ENCODE measurements around the gene ERICH2. TPM values are rescaled to one million over a fixed set of nuclear protein-coding genes. Genes with fewer than 3 reads are reported as not detected.

ERICH2 gene
- total RNA-seq, 4 donors from 2014 or later, result not detected

DNA sequence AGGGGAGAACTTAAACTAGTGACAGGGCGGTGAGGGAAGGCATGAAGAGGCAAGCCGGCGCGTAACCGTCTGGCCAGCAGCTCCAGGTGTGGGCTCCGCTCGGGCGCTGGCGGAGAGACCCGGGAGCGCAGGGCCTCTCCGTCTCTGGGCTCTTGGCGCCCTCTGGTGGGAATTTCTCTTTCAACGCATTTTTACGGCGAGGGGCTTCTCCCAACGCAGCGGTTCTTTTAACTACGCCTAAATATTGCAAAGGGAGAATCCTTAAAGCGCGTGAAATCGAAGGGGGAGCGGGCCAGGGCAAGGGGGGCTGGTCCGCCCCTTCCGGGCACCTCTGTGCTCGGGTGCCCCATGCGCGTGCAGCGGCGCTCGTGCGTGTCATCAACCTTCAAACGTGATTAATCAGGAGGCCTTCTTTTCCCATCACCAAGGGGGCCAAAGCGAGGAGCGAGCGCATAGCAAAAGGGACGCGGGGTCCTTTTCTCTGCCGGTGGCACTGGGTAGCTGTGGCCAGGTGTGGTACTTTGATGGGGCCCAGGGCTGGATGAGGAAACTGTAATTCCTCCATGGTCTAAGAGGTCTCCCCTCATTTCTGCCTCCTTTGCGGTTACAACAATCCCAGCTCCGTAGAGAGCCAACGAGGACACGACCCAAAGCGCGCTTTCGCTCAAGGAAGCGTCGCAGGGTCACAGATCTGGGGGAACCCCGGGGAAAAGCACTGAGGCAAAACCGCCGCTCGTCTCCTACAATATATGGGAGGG lies 45.7 kb downstream of the ERICH2 start:
- H3K27me3 ChIP-seq, result peaks cover 27 to 97% (median 58%) of the 10 kb centered on the region in 4 donors
- peak overlapping the region; percentile 14 to 72 (median 42) for H3K4me3 ChIP-seq
- no peaks in the 10 kb centered on the region for H3K36me3 ChIP-seq
- intact Hi-C loops (cut with DNase I), result loop anchor here (10.0 kb wide), 1 partner anchor 581 kb away; no protein-coding TSS in a partner anchor
- 1 to 2% methylated on average over 35 to 44 of the region's 52 CpGs for WGBS, 2 donors
- no peaks in the 10 kb centered on the region for H3K9me3 ChIP-seq
- DNase-seq, result no peak
- TF ChIP-seq, protein P1, sequence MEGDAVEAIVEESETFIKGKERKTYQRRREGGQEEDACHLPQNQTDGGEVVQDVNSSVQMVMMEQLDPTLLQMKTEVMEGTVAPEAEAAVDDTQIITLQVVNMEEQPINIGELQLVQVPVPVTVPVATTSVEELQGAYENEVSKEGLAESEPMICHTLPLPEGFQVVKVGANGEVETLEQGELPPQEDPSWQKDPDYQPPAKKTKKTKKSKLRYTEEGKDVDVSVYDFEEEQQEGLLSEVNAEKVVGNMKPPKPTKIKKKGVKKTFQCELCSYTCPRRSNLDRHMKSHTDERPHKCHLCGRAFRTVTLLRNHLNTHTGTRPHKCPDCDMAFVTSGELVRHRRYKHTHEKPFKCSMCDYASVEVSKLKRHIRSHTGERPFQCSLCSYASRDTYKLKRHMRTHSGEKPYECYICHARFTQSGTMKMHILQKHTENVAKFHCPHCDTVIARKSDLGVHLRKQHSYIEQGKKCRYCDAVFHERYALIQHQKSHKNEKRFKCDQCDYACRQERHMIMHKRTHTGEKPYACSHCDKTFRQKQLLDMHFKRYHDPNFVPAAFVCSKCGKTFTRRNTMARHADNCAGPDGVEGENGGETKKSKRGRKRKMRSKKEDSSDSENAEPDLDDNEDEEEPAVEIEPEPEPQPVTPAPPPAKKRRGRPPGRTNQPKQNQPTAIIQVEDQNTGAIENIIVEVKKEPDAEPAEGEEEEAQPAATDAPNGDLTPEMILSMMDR (IDR thresholded peaks at IDR 0.05), result peak; percentile 53 to 89 (median 74)
- no peak for TF ChIP-seq POLR2A (IDR thresholded peaks at IDR 0.05)
- H3K27ac ChIP-seq, result no peak overlapping the region
- H3K4me1 ChIP-seq, result peaks cover 50 to 79% (median 54%) of the 10 kb centered on the region in 3 donors

GRCh38 chr2:170816504-170817092 lies 46.4 kb downstream of the ERICH2 start, which contains the start of gene GAD1:
Gene GAD1, plus strand, starts transcription at chr2:170816887. Its CDS starts 1,705 bp downstream, at chr2:170818592.
- Histone ChIP-seq H3K27me3 (peaks cover 27 to 97% (median 63%) of the 10 kb centered on the region in 4 donors), H3K27ac (peak within 1 kb of the TSS in 2 of 4 donors; percentile 9 to 40), H3K4me3 (peak within 1 kb of the TSS; percentile 14 to 72 (median 42)), H3K4me1 (peaks cover 56 to 86% (median 58%) of the 10 kb centered on the region in 3 donors), H3K9me3 (no peaks in the 10 kb centered on the region), H3K36me3 (no peaks in the 10 kb centered on the region)
- TF ChIP-seq, protein P1 (IDR thresholded peaks at IDR 0.05), result no peak
- peak in 1 of 4 donors; percentile 17 for TF ChIP-seq POLR2A (IDR thresholded peaks at IDR 0.05)
- DNase-seq, result no peak
- intact Hi-C loops (cut with DNase I), result loop anchor here (10.0 kb wide), 1 partner anchor 582 kb away; no protein-coding TSS in a partner anchor
- WGBS, 2 donors, result 0 to 2% methylated on average over 17 to 23 of the region's 49 CpGs

GRCh38 chr2:170817093-170818035 lies 47.2 kb downstream of the ERICH2 start:
- intact Hi-C loops (cut with DNase I), result loop anchor here (10.0 kb wide), 1 partner anchor 583 kb away; no protein-coding TSS in a partner anchor
- no peaks in the 10 kb centered on the region for H3K36me3 ChIP-seq
- TF ChIP-seq, protein P1 (IDR thresholded peaks at IDR 0.05), result no peak
- TF ChIP-seq POLR2A (IDR thresholded peaks at IDR 0.05), result no peak
- no peaks in the 10 kb centered on the region for H3K9me3 ChIP-seq
- peaks cover 64 to 94% (median 66%) of the 10 kb centered on the region in 3 donors for H3K4me1 ChIP-seq
- H3K27me3 ChIP-seq, result peaks cover 33 to 99% (median 71%) of the 10 kb centered on the region in 4 donors
- no peak for DNase-seq
- 0 to 1% methylated on average over 11 to 18 of the region's 69 CpGs for WGBS, 2 donors
- peak overlapping the region in 2 of 4 donors; percentile 9 to 40 for H3K27ac ChIP-seq
- H3K4me3 ChIP-seq, result peak overlapping the region; percentile 14 to 72 (median 42)

- no peaks in the 10 kb centered on the region for H3K9me3 ChIP-seq
- no peaks in the 10 kb centered on the region for H3K36me3 ChIP-seq
- peak overlapping the region; percentile 7 to 72 (median 42) for H3K4me3 ChIP-seq
- TF ChIP-seq, protein P1 (IDR thresholded peaks at IDR 0.05), result no peak
- TF ChIP-seq POLR2A (IDR thresholded peaks at IDR 0.05), result no peak
- no peak for DNase-seq
- H3K27ac ChIP-seq, result no peak overlapping the region
- intact Hi-C loops (cut with DNase I), result loop anchor here (10.0 kb wide), 1 partner anchor 583 kb away; no protein-coding TSS in a partner anchor
- 1 to 15% methylated on average over 8 to 18 of the region's 60 CpGs for WGBS, 2 donors
- peaks cover 72 to 94% (median 74%) of the 10 kb centered on the region in 3 donors for H3K4me1 ChIP-seq
- peaks cover 38 to 100% (median 76%) of the 10 kb centered on the region in 4 donors for H3K27me3 ChIP-seq
Measured at GRCh38 chr2:170818036-170818751, 48.0 kb downstream of the ERICH2 start.

Measured in esophagus squamous epithelium (tissue), 5 donors.